ENCODE results near the gene ZNF229.
"Not testable (repeated sequence)": the region's sequence is repeated elsewhere in the genome, so short reads cannot be mapped to it uniquely, and the experiment has no call there.

Gene ZNF229

DNA sequence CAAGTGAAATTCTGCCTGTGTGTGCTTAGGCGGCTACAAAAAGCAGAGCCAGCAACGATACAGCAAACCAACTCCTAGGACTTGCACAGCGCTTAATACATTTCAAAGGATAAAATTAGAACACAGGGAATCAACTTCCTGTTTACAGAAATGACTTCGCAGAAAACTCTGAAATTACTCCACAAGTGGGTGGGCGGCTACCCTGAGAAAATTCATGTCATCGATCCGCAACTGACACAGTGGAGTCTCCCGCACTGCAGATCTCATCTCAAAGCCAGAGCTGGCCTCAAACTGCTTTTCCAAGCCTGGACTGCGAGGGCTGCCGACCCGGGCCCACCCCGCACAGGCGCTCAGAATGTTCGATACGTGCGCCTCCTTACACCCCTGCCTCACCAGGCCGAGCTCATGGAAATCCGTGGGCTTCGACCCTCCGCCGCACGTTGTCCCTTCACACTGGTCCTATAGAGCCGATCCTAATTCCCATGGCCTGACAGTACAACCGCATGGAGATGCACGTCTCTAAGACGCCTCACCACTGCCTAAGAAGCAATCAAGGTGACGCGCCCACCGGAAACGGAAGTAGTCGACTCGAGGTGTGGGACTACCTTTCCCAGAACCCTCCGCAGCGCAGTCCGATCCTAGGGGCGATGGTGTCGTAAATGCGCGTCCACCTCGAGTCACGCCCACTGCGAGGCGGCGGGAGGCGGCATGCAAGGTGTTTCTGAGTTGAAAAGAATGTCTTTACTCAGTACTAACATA, at the start of gene ZNF229:
Gene ZNF229, minus strand, starts transcription at position 557 of the 759 bp plus-strand sequence. CDS start 5,625 bp downstream, outside the sequence.
- peak; percentile 57 for DNase-seq (ENCODE audit: low spot score)

DNA sequence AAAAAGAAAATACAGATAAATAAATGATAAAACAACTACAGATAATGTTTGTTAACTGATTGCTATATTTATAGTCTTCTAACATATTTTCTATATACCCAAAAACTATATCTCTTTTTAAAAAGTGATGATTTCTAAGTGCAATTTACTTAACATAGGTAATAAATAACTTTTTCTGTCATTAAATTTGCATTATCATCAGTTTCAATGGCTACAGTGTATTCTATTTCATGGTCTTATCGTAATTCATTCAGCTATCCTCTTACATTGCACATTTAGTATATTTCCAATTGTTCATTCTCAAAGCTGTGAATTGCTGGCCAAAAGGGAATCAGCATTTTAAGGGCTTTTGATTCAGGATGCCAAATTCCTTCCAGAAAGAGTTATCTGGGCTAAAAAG, 48.4 kb upstream of the ZNF229 start:
- no peak for DNase-seq (ENCODE audit: low spot score)

DNA sequence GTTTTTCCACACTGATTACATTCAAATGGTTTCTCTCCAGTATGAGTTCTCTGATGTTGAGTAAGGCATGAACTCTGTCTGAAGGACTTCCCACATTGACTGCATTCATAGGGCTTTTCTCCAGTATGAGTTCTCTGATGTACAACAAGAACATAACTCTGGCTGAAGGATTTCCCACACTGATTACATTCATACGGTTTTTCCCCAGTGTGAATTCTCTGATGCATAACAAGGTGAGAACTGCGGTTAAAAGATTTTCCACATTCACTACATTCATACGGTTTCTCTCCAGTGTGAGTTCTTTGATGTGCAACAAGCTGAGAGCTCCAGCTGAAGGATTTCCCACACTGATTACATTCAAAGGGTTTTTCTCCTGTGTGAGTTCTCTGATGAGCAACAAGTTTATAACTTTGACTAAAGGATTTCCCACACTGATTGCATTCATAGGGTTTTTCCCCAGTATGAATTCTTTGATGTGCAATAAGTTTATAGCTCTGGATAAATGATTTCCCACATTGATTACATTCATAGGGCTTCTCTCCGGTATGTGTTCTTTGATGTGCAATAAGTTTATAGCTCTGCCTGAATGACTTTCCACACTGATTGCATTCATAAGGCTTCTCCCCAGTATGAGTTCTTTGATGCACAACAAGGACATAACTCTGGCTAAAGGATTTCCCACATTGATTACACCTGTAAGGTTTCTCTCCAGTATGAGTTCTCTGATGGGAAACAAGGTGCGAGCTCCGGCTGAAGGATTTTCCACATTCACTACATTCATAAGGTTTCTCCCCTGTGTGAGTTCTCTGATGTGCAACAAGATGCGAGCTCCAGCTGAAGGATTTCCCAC, 28.5 kb upstream of the ZNF229 start:
- no peak for DNase-seq (ENCODE audit: low spot score)

DNA sequence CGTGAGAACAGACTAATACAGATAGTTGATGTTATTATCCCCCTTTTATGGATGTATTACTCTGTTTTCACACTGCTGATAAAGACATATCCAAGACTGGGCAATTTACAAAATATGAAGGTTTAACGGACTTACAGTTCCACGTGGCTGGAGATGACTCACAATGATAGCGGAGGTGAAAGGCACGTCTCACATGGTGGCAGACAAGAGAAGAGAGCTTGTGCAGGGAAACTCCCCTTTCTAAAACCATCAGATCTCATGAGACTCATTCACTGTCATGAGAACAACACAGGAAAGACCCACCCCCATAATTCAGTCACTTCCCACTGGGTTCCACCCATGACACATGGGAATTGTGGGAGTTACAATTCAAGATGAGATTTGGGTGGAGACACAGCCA, 20.5 kb upstream of the ZNF229 start:
- DNase-seq (ENCODE audit: low spot score) = not testable (repeated sequence)

DNA sequence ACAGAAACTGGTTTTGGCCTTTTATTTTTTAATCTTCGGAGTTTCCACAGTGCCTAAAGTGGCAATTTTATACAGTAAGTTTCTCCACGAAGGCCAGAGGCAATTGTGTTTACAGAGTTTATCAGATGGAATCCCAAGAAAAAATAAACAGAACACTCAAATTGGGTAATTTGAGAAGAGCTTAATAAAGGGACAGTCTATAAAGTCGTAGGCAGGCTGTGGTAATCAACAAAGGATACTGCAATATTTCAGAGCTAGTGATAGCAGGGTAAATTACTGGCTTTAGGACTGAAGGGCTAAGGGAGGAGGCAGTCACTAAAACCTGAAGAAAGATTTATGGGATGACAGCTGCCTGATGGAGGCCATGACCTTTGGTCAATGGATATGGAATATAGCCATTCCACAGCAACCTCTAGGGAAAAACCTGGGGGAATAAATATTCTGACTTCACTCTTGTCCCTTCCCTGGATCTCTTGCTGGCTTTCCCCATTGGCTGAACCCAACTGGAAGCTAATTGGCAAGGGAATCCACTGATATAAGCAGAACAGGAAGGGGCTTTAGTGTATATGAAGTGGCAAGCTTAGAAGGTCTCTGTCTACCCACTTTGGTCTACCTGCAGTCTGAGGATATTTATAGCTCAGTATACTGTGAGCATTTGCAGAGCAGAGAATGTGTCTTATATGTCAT, 14.5 kb upstream of the ZNF229 start:
- not testable (repeated sequence) for DNase-seq (ENCODE audit: low spot score)

DNA sequence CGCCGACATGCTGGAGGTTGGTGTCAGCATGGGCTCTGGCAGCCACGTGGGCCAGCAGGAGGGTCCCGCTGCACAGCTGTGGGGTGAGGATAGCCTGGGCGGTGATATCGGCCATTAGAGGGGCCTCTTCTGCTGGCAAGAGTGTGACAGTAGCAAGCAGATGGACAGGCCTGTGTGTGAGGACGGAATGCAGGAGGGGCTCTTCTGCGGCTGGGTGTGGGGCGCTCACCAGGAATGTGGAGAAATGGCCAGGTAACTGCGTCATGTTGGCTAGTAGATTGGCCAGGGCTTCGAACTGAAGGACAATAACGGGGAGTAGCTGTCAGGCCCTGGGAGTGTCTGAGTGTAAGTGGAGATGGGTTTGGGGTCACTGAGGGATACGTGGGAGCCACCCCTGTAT, 7.7 kb upstream of the ZNF229 start:
- DNase-seq (ENCODE audit: low spot score) = not testable (repeated sequence)

DNA sequence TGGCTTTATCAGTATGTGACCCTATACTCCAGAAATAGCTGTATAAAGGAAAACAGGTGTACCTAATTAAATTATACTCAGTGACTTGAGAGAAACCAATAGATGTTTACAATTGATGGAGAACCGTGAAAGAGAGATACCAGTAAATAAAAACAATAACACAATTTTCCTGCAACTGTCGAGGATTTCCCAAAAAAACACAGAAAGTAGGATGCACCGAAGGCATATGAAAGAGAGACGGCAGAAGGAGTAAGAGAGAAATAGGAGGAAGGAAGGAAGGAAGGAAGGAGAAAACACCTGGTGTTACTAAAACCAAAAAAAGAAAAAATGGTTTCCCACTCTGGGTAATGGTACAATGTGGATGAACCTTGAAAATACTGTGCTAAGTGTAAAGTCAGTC, 6.8 kb upstream of the ZNF229 start:
- no peak for DNase-seq (ENCODE audit: low spot score)

DNA sequence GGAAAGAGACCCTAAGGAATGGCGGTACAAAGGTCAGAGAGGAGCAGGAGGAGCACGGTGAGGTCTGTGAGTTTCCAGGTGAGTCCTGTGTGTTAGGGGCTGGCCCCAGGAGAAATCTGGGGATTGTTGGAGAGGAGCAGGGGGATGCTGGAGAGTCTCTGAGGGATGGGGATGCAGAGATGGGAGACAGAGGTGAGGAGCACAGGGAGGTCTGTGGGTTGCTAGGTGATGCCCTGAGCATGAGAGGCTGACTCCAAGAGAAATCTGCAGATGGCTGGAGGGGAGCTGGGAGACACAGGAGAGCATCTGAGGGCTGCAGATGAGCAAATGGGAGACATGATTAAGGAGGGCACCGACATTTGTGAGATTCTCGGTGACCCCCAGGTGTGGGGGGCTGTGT, 4.1 kb upstream of the ZNF229 start:
- no peak for DNase-seq (ENCODE audit: low spot score)

DNA sequence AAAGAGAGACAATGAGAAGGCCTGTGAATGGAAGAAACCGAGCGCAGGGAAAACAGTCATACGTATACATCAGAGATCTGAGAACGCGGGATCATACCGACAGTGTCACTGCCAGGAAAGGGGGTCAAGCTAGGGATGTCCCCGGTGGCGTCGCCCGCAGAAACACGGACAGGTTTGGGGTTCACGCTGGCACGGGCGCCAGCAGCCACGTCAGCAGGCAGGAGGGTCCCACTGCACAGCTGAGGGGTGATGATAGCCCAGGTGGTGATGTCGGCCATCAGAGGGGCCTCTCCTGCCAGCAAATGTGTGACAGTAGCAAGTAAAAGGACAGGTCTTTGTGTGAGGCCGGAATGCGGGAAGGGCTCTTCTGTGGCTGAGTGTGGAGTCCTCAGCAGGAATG, 3.4 kb upstream of the ZNF229 start:
- DNase-seq (ENCODE audit: low spot score) = no peak

DNA sequence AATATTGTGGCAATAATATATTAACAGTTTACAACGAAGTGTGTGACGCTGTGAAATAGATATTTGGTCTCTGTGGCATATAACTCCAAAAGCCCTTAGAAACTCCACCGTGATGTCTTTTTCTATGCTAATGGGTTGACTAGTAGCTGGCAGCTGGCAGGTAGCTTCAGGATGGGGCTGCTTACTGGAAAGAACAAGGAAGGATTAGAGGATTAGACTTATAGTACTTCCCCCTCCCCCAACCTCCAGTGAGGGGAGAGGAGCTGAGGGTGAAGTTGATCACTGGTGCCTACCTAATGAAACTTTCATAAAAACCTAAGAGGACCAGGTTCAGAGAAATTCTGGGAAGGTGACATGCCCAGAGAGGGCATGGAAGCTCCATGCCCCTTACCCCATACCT, 9.8 kb downstream of the ZNF229 start:
- DNase-seq (ENCODE audit: low spot score) = no peak

DNA sequence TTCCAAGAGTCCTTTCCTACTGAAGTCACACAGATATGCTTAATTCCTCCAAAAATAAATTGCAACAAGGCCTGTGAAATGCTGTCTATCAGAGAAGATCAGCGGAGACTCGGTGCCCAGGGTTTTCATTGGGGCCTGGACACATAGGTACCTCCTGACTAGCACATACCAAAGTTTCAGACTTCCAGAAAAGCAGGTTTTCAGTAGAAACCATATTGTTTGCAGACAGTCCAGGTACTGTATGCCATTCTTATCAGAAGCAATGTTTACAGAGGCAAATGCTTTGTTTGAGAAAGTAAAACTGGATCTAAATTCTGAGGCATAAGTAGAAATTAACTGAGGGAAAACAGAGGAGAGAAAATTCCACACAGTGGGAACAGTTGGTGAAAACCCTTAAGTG, 12.8 kb downstream of the ZNF229 start:
- DNase-seq (ENCODE audit: low spot score) = no peak

DNA sequence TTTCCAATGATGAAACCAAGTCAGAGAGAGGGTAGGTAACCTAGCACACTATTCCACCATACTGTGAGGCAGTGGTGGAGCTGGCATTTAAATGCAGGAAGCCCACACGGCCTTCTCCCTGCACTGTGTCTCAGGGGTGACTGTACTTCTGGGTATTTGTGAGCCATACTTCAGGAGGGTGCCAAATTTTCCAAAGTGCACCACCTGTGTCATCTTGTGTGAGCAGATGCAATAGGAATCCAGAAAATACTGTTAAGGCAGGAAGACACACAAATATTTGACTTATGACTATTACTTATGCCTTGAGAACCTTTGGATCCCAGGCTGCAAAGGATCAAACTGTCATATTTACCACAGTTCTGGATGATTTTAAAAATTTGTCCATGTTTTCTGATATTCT, 17.3 kb downstream of the ZNF229 start:
- no peak for DNase-seq (ENCODE audit: low spot score)

DNA sequence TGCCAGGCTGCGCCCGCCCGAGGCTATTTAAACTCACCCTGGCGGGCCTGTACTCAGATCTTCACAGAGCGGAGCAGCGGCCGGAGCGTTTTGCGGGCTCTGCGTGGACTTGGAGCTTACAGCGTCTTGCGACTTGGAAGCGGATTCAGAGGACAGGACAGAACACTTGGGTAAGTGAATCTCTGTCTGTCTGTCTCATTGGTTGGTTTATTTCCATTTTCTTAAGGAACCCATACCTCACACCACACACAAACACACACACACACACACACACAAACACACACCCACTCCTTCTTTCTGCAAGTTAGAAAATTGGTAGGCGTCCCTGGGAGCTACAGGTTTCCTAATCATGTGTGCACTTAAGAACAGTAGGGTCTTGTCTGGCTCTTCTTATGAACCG, 32.7 kb downstream of the ZNF229 start:
- DNase-seq (ENCODE audit: low spot score) = not testable (repeated sequence)

DNA sequence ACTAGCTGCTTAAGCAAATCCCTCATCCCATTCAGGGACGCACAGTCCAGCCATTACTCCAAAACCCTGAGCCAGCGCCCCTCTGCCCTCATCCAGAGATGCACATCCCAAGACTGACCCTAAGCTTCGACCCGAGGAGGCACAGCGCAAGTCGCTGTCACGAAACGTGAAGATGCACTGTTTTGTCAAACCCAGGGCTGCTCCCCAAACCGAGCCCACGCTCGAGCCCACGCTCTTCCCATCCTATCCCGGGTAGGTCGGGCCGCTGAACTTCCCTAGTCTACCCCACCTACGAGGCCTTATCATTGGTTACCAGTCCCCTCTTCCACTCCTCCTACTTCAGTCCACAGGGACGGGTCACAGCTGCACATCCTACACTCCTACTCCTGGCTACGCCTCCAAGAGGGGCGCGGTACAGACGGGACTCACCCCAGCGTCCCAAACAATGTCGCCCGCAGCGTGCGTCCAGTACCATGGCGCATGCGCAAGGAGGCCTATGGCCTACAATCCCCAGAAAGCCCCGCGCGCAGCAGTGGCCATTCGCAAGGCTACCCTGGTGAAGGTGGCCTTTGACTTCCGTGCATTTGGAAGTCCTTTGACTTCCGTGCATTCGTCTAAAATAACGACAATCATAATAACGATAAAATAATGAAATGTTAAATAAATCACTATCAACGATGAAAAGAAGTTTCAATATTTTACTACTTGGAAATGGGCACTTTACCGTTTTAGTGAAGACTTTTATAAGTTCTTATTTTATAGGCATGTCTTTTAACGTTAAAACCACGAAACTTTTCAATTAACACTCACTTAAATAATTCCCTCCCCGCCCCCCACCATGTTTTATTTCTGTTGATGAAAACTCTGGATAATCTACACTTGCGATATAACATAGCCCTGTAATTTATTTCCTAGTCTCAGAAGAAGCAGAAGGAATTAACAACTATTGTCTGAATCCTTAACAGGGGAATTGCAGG, 46.8 kb downstream of the ZNF229 start, which contains the start of gene ZNF285:
Gene ZNF285, minus strand, starts transcription at position 470 of the 977 bp plus-strand sequence. CDS start 4,395 bp downstream, outside the sequence.
- DNase-seq (ENCODE audit: low spot score) = peak; percentile 65

DNA sequence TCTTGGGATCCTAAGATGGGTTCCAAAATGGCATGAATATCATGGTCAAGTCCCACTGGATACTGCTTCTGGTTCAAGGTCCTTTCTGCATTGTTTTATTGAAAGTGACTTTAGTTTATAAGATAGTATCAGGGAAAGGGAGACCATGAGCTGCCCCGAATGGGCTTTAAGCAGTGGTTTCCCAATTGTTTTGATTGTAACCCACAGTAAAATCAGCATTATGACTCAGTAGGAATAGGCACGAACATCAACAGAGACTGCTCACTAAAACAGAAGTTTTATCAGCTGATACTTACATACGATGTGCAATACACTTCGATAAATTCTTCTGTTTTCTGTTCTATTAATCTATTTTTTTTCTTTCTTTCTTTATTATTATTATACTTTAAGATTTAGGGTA, 59.0 kb downstream of the ZNF229 start:
- DNase-seq (ENCODE audit: low spot score) = not testable (repeated sequence)

Measured in activated CD4-positive, alpha-beta T cell treated with anti-CD3 and anti-CD28 coated beads, Interleukin-2, Interleukin-4, amounts not matched to agents 100 ng/mL and 50 ng/mL, durations not matched to agents 16 hours and 8 hours (primary cell).